Activated T-helper 17 cell treated with anti-CD3 and anti-CD28 coated beads, Interleukin-2, amount 50 U/mL, for 72 hours (primary cell): ENCODE data around the gene FAM107A. TPM values are rescaled to one million over a fixed set of nuclear protein-coding genes. Genes with fewer than 3 reads are reported as not detected.

ENCODE experiments used
- ATAC-seq: fragments of 150-1000 bp; cut with Tn5 transposase; replicated peaks from 2 replicates; pipeline ENCODE4 v1.10.0; 2021; ENCODE audit warnings: mild to moderate bottlenecking, moderate library complexity
- H3K27ac Mint-ChIP-seq: one replicate; pipeline ENCODE4 v1.8.0; 2022; ENCODE audit warnings: mixed read lengths
- H3K27me3 Mint-ChIP-seq: one replicate; pipeline ENCODE4 v1.8.0; 2022; ENCODE audit warnings: mixed read lengths
- H3K36me3 Mint-ChIP-seq: one replicate; pipeline ENCODE4 v1.8.0; 2022; ENCODE audit warnings: low read depth, mild to moderate bottlenecking, mixed read lengths
- H3K4me1 Mint-ChIP-seq: one replicate; pipeline ENCODE4 v1.8.0; 2022; ENCODE audit warnings: mixed read lengths
- H3K4me3 Mint-ChIP-seq: one replicate; pipeline ENCODE4 v1.8.0; 2022; ENCODE audit warnings: mild to moderate bottlenecking, mixed read lengths
- H3K9me3 Mint-ChIP-seq: one replicate; pipeline ENCODE4 v1.8.0; 2022; ENCODE audit warnings: mixed read lengths
- total RNA-seq, 2 donors: library from RNA; stranded (reverse); gene quantifications; one replicate each; pipeline ENCODE4 v1.2.3, GENCODE V29; 2022

The FAM107A gene
- total RNA-seq, 2 donors from 2014 or later, result not detected

- H3K4me1 Mint-ChIP-seq, result peaks cover 6% of the 10 kb centered on the region
- no peak for ATAC-seq
- H3K4me3 Mint-ChIP-seq, result no peak overlapping the region
- H3K27me3 Mint-ChIP-seq, result peaks cover 4% of the 10 kb centered on the region
- H3K9me3 Mint-ChIP-seq, result no peaks in the 10 kb centered on the region
- no peak overlapping the region for H3K27ac Mint-ChIP-seq
- H3K36me3 Mint-ChIP-seq, result no peaks in the 10 kb centered on the region
Observed at GRCh38 chr3:58566398-58567250, 10.6 kb downstream of the FAM107A start.

DNA sequence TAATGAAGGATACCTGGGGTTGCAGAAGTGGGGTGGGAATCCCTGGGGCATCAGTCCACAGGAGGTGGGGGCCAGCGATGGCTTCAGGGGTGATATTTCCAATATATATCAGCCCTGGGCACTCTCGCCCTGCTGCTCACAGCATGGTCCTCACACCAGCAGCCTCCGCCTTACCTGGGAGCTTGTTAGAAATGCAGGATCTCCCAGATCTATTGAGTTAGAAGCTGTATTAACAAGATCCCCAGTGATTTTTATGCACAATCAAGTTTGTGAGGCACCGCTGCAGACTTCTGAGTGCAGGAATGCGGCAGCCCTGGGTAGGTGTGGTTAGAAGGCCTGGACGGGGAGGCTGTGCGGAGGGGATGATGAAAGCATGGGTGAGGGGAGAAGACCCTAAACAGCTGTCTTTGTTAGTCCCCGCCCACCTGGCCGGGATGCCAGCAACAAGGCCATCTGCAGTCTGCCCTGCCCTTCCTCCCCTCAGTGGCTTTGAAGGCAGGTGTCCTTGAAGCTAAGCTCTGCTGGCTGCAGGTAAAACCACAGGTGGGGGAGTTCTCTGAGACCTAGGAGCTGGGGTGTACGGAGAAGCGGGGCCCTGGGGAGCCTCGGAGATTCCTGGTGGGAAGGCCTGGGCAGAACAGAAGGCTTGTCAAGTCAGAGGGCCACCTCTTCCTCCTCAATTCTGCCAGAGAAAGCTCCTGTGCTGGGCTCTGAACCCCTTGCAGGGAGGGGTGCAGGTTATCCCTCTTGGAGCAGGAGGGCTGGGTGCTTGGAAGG, 11.4 kb downstream of the FAM107A start:
- Mint-ChIP-seq H3K9me3 (no peaks in the 10 kb centered on the region), H3K4me3 (no peak overlapping the region), H3K27ac (no peak overlapping the region), H3K36me3 (no peaks in the 10 kb centered on the region), H3K4me1 (peaks cover 6% of the 10 kb centered on the region), H3K27me3 (peaks cover 4% of the 10 kb centered on the region)
- no peak for ATAC-seq

DNA sequence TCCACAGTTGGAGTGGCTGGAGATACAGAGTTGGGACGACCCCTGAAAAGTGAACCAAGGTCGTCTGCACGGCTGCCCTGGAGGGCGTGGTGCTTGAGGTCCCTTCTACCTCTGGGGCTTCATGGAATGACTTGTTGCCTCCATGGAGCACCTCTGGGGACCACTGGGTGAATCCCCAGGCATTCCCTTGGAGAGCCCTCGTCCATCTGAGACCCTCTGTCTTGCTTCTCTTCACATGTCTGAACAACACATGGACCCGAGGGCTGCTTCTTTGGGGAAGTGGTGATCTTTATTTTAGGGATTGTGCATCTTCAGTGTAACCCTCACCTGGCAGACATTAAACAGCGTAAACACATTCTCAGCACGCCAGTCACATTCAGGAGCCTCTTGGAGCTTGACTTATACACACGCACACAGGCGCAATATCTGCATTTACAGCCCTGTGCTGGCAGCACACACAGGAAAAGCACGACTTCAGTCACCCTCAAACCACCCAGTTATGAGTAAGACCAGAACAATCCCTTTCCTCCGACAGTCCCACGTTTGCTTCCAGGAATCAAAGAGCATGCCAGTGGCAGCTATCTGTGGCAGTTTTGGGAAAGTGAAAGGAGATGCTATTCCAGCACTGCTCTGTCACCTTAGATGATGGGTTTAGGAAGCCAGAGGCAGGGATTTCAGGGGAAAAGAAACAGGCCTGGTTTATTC, 12.6 kb downstream of the FAM107A start:
- Mint-ChIP-seq H3K9me3 (no peaks in the 10 kb centered on the region), H3K27ac (no peak overlapping the region), H3K4me1 (peaks cover 6% of the 10 kb centered on the region), H3K27me3 (peaks cover 4% of the 10 kb centered on the region), H3K36me3 (no peaks in the 10 kb centered on the region), H3K4me3 (no peak overlapping the region)
- no peak for ATAC-seq

DNA sequence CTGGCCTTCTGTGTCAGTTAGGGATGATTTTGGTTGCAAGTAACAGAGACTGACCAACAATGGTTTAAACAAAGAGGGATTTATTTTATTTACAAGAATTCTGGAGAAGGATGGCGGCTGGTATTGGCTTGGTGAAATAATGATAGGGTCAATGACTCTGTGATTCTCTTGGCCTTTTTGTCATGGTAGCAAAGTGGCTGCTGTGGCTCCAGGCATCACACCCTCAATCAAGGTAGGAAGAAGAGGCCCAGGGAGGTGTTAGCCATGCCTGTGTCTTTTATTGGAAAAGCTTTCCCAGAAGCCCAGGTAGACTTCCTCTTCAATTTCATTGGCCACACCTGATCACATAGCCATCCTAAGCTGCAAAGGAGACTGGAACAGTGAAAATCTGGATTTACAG, 13.1 kb downstream of the FAM107A start:
- Mint-ChIP-seq H3K9me3 (no peaks in the 10 kb centered on the region), H3K4me3 (no peak overlapping the region), H3K4me1 (peaks cover 6% of the 10 kb centered on the region), H3K27me3 (peaks cover 4% of the 10 kb centered on the region), H3K27ac (no peak overlapping the region), H3K36me3 (no peaks in the 10 kb centered on the region)
- ATAC-seq, result no peak

DNA sequence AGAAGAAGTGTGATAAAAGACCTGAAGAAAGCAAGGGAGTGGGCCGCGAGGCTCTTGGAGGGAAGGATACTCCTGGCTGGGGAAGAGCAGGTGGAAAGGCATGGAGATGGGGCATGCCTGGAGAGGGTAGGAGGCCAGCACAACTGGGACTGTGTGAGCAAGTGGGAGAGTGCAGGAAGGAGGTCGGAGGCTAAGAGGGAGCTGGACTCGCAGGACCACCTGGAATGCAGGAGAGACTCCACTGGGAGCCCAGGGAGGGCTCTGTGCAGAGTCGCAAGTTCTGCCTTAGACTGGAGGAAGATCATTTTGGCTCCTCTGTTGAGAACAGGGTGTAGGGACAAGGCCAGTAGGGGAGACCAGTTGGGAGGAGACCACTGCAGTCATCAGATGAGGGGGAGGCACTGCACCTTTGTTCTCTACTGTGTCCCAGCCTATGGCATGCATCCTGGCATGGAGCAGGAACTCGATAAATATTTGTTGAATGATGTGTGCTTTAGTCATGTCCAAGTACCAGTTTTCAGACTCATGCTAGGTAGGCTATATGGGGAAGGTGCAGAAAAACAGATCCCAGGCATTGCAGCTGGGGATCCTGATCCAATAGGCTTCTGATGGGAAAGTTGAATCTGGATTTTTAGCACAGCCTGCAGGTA, 13.7 kb downstream of the FAM107A start:
- Mint-ChIP-seq H3K9me3 (no peaks in the 10 kb centered on the region), H3K4me3 (no peak overlapping the region), H3K27me3 (peaks cover 4% of the 10 kb centered on the region), H3K36me3 (no peaks in the 10 kb centered on the region), H3K27ac (no peak overlapping the region), H3K4me1 (peaks cover 1% of the 10 kb centered on the region)
- ATAC-seq, result no peak

- no peak overlapping the region for H3K4me3 Mint-ChIP-seq
- no peak overlapping the region for H3K27ac Mint-ChIP-seq
Observed at GRCh38 chr3:58562498-58562897, 14.7 kb downstream of the FAM107A start.

DNA sequence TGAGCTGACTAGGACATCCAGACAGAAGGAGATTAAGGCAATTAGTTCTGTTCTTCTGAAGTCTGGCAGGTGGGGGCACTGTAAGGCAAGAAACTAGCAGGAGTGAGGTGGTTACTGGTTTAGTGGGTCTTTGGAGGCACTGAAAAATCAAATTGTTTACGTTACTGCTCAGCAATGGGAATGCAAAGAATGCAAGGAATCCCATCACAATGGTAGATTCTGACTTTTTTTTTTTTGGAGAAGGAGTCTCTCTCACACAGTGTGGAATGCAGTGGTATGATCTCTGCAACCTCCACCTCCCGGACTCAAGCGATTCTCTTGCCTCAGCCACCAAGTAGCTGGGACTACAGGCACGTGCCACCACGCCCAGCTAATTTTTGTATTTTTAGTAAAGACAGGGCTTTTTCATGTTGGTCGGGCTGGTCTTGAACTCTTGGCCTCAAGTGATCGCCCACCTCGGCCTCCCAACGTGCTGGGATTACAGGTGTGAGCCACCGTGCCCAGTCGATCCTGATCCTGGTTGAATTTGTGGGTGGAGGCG, 16.4 kb downstream of the FAM107A start:
- ATAC-seq, result no peak
- Mint-ChIP-seq H3K4me1 (no peaks in the 10 kb centered on the region), H3K27me3 (peaks cover 4% of the 10 kb centered on the region), H3K9me3 (no peaks in the 10 kb centered on the region), H3K36me3 (no peaks in the 10 kb centered on the region), H3K27ac (no peak overlapping the region), H3K4me3 (no peak overlapping the region)

More at GRCh38 chr3:58562498-58562897, 14.7 kb downstream of the FAM107A start:
- peaks cover 4% of the 10 kb centered on the region for H3K27me3 Mint-ChIP-seq
- ATAC-seq, result no peak
- H3K36me3 Mint-ChIP-seq, result no peaks in the 10 kb centered on the region
- no peaks in the 10 kb centered on the region for H3K4me1 Mint-ChIP-seq
- H3K9me3 Mint-ChIP-seq, result no peaks in the 10 kb centered on the region

DNA sequence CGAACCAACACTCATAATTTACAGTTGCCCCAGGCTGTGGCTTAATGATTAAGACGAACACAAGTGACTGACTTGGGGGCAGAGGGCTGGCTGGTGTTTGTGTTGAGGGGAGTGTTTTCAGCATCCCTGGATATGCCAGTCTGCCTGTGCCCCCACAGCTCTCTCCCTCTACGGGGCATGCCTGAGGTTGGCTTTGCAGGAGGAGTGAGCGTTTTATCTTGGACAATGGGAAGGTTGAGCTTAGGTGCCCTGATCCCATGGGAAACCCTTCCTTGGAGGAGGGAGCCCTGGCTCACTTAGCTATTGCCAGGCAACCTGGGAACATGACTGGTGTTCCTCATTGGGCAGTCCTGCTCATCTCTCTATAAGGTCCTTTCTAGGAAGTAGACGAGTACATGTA, 17.6 kb downstream of the FAM107A start:
- no peak overlapping the region for H3K27ac Mint-ChIP-seq
- H3K4me3 Mint-ChIP-seq, result no peak overlapping the region
- H3K4me1 Mint-ChIP-seq, result no peaks in the 10 kb centered on the region
- peaks cover 10% of the 10 kb centered on the region for H3K27me3 Mint-ChIP-seq
- no peaks in the 10 kb centered on the region for H3K9me3 Mint-ChIP-seq
- H3K36me3 Mint-ChIP-seq, result no peaks in the 10 kb centered on the region
- no peak for ATAC-seq

DNA sequence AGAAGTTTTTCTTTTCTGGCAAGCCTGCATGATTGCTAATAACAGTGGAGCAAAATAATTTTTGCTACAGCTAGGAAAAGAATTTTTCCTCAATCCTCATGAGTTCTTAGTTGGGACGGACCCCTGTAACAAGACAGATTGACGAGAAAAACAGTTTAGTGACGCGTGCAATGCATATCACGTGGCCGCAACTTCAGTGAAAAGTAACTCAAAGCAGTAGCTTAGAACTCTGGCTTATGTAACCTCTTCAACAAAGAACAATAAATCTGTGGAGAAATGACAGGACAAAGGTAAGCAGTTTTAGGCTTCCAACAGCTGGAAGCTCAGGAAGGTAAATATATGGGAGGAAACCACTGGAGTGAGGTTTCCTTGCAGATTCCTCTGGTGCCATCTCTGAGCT, 19.7 kb downstream of the FAM107A start:
- H3K27ac Mint-ChIP-seq, result no peak overlapping the region
- H3K27me3 Mint-ChIP-seq, result peaks cover 12% of the 10 kb centered on the region
- no peaks in the 10 kb centered on the region for H3K4me1 Mint-ChIP-seq
- no peaks in the 10 kb centered on the region for H3K9me3 Mint-ChIP-seq
- no peak for ATAC-seq
- no peaks in the 10 kb centered on the region for H3K36me3 Mint-ChIP-seq
- no peak overlapping the region for H3K4me3 Mint-ChIP-seq

GRCh38 chr3:58556761-58557221, 20.4 kb downstream of the FAM107A start:
- no peak overlapping the region for H3K4me3 Mint-ChIP-seq
- H3K36me3 Mint-ChIP-seq, result no peaks in the 10 kb centered on the region
- ATAC-seq, result no peak
- H3K4me1 Mint-ChIP-seq, result no peaks in the 10 kb centered on the region
- H3K9me3 Mint-ChIP-seq, result no peaks in the 10 kb centered on the region
- peaks cover 12% of the 10 kb centered on the region for H3K27me3 Mint-ChIP-seq
- H3K27ac Mint-ChIP-seq, result no peak overlapping the region

DNA sequence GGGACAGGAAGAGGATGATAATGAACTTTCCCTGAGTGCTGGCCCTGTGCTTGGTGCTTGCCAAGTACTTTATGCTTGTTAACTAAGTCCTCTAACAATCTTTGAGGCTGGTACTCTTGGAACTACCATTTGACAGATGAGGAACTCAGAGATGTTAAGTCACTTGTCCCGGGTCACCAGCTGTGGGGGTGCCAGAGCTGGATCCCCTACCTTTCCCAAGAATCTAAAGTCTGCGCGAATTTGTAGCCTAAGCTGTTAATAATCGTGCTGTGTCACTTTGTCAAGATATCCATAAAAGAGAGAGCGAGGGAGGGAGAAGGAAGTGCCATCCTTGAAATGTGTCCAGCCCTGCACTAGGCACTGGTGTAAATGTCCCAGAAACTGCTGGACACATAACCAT, 21.2 kb downstream of the FAM107A start:
- H3K27ac Mint-ChIP-seq, result no peak overlapping the region
- H3K9me3 Mint-ChIP-seq, result no peaks in the 10 kb centered on the region
- no peaks in the 10 kb centered on the region for H3K36me3 Mint-ChIP-seq
- H3K27me3 Mint-ChIP-seq, result peaks cover 12% of the 10 kb centered on the region
- H3K4me3 Mint-ChIP-seq, result no peak overlapping the region
- no peak for ATAC-seq
- no peaks in the 10 kb centered on the region for H3K4me1 Mint-ChIP-seq

DNA sequence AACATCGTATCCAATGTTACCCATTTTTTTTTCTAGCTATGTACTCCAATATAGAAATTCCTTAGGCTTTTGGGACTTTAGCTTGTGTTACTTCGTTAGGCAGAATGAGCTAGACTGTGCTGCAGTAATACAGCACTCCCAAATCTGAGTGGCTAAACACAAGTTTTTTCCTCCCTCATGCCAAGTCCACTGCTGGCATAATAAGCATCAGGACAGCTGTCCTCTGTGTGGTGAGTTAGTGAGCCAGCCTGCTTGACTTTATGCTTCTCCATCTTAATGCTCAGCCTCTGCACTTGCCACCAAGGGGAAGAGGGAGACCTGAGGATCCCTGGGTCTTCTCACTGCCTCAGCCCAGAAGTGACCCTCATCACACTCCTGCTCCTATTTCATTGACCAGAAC, 22.0 kb downstream of the FAM107A start:
- no peak overlapping the region for H3K4me3 Mint-ChIP-seq
- no peaks in the 10 kb centered on the region for H3K4me1 Mint-ChIP-seq
- H3K27me3 Mint-ChIP-seq, result peaks cover 12% of the 10 kb centered on the region
- no peak overlapping the region for H3K27ac Mint-ChIP-seq
- no peaks in the 10 kb centered on the region for H3K36me3 Mint-ChIP-seq
- ATAC-seq, result no peak
- no peaks in the 10 kb centered on the region for H3K9me3 Mint-ChIP-seq

GRCh38 chr3:58553003-58553402, 24.2 kb downstream of the FAM107A start:
- ATAC-seq, result no peak
- H3K27ac Mint-ChIP-seq, result no peak overlapping the region
- H3K36me3 Mint-ChIP-seq, result no peaks in the 10 kb centered on the region
- no peaks in the 10 kb centered on the region for H3K4me1 Mint-ChIP-seq
- H3K9me3 Mint-ChIP-seq, result no peaks in the 10 kb centered on the region
- peaks cover 12% of the 10 kb centered on the region for H3K27me3 Mint-ChIP-seq
- H3K4me3 Mint-ChIP-seq, result no peak overlapping the region

GRCh38 chr3:58551636-58552180, 25.5 kb downstream of the FAM107A start:
- Mint-ChIP-seq H3K27me3 (peaks cover 15% of the 10 kb centered on the region), H3K36me3 (no peaks in the 10 kb centered on the region), H3K27ac (no peak overlapping the region), H3K4me3 (no peak overlapping the region), H3K4me1 (no peaks in the 10 kb centered on the region), H3K9me3 (no peaks in the 10 kb centered on the region)
- ATAC-seq, result no peak
